GM21360 (cell line): Measurements from ENCODE around the gene HGS.
A peak's percentile ranks its signal among the peaks of the same experiment; 100 is the strongest.

Experiments
- ATAC-seq: cut with Tn5 transposase; IDR thresholded peaks from one replicate; pipeline ENCODE4 v1.9.1; 2021; ENCODE audit warnings: mild to moderate bottlenecking, moderate library complexity; ENCODE audit not compliant: unreplicated experiment

Gene HGS, protein sequence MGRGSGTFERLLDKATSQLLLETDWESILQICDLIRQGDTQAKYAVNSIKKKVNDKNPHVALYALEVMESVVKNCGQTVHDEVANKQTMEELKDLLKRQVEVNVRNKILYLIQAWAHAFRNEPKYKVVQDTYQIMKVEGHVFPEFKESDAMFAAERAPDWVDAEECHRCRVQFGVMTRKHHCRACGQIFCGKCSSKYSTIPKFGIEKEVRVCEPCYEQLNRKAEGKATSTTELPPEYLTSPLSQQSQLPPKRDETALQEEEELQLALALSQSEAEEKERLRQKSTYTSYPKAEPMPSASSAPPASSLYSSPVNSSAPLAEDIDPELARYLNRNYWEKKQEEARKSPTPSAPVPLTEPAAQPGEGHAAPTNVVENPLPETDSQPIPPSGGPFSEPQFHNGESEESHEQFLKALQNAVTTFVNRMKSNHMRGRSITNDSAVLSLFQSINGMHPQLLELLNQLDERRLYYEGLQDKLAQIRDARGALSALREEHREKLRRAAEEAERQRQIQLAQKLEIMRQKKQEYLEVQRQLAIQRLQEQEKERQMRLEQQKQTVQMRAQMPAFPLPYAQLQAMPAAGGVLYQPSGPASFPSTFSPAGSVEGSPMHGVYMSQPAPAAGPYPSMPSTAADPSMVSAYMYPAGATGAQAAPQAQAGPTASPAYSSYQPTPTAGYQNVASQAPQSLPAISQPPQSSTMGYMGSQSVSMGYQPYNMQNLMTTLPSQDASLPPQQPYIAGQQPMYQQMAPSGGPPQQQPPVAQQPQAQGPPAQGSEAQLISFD

DNA sequence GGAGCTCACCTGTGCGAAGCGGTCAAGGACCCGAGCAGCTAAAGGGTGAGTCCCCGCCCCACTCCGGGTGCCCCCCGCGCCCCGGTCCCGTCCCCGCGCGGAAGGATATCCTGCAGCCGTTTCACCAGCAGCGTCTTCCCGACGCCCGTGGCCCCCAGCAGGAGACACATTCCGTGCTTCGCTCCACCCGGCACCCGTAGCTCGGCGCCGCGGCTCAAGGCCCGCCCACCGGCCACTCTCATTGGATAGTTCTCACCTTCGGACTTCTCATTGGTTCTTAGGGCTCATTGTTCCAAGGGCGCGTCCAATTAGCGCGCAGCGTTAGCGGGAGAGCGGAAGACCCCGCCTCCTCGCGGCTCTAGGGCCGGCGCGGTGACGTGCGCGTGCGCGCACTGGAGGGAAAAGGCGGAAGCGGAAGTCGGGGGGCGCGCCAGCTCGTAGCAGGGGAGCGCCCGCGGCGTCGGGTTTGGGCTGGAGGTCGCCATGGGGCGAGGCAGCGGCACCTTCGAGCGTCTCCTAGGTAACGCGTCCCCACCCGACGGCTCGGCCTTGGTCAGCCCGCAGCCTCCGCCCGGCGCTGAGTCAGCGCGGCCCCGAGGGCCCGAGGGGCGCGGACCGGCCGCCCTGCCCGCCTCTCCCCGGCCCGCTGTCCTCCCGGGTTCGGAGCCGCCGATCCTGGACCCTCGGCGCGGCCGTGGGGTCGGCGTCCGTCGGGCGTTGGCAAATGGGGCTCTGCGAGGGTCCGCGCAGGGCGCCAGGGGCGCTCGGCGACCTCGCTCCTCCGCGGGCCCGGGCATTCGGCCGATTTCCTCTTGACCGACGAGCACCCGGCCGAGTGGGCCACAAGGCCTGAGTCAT is at the start of gene HGS, which contains the start of gene ARL16:
HGS (plus strand) TSS at position 428 of the 858 bp plus-strand sequence; CDS start at position 484, 56 bp downstream.
ARL16 (minus strand) TSS at position 214 of the 858 bp plus-strand sequence; CDS start at position 170, 44 bp downstream.
- ATAC-seq = peak; percentile 88

DNA sequence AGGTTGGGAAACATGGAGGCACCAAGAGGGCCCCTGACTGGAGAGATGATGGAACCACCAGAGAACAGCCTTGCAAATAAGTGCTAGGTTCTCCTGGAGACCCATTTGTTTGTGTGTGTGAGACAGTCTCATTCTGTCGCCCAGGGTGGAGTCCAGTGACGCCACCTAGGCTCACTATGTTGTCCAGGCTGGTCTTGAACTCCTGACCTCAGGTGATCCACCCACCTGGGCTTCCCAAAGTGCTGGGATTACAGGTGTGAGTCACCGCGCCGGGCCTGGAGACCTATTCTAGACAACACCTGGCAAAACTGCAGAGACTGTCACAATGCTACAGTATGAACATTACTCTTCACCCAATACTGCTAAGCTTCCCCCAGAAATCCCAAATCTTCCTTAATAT is 48.4 kb upstream of the HGS start:
- ATAC-seq = no peak

- ATAC-seq = no peak
Measured at GRCh38 chr17:81635973-81636504, 47.8 kb upstream of the HGS start.

DNA sequence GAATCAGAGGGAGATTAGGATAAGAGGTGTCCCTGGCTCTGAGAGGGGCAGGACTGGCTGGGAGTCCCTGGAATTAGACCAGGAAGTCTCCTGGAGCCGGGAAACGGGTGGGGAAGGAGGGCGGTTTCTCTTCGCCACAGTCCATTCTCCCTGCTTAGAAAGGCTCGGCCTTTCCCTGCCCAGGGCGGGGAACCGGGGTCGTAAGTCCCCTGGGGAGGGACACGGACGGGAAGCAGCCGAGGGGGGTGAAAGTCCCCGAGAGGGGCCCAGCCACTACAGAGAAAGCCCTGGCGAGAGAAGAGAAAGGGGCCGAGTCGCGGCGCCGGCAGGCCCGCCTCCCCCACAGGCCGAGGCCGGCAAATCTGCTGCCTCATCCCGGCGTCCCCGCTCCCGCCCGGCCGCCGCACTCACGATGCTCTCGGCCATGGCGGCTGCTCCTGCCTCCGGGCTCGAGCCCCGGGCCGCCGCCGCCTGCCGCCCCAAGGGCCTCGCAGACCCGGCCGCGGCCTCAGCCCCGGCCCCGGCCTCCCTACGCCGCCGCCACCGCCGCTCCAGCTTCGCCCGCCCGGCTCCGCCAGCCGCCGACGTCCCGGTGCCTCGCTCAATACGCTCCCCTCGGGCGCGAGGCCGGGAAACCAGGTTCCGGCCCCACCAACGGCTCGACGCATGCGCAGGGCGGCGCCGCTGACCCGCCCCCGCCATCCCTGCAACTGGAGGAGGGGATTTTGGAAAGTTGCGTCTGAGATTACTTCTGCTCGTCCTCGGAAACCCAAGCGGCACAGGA is 47.1 kb upstream of the HGS start, which contains the start of the genes NPLOC4 and TSPAN10:
NPLOC4 (minus strand) TSS at position 608 of the 784 bp plus-strand sequence; CDS start at position 426, 182 bp downstream.
TSPAN10 (plus strand) TSS at position 692 of the 784 bp plus-strand sequence. CDS start 5,217 bp downstream, outside the sequence.
- ATAC-seq = peak; percentile 88

GRCh38 chr17:81638683-81639082 is 45.1 kb upstream of the HGS start:
- ATAC-seq = no peak

- ATAC-seq = no peak
Measured at GRCh38 chr17:81640011-81640410, 43.8 kb upstream of the HGS start.

DNA sequence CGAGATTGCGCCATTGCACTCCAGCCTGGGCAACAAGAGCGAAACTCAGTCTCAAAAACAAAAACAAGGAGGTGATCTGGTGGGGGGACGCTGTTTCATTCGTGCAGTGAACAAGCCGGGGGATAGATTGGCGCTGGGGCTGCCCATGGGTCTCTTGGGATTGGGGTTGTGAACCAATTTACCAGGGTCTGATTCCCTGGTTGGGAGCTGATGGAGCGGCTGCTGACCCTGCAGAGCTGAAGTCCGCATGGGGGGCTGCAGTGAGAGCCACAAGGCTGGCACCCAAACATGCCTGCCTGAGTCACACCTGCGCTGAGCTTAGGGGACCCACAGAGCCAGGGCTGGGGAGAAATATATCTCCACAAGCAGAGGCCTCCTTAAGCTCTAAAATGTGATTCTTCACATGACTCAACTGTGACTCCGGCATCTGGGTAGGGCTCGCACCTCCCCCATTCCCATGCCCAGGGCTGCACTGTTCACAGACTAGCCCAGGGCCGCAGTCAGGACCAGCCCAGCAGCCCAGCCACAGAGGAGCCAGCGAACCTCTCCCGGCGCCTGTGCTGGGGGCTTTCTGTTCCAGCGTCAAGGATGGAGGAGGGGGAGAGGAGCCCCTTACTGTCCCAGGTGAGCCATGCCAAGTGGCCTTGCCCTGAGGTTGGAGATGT is 41.9 kb upstream of the HGS start:
- no peak for ATAC-seq

DNA sequence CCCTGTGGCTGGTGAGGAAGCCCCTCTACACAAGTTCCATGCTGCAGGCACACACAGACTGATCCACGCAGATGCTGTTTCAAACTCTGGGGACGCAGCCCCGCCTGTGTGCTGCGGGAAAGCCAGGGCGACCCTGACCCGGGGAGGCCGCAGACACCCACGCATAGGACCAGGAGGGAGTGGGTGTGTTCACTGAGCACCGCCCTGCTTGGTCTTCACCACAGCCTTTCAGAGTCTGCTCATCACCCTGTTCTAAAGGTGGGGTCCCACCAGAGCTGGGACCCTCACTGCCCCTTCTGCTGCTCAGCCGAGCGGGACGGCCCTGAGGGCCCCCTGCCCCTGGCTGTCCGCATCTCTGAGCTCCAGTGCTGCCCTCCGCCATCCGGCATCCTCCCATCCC is 39.3 kb upstream of the HGS start:
- no peak for ATAC-seq

DNA sequence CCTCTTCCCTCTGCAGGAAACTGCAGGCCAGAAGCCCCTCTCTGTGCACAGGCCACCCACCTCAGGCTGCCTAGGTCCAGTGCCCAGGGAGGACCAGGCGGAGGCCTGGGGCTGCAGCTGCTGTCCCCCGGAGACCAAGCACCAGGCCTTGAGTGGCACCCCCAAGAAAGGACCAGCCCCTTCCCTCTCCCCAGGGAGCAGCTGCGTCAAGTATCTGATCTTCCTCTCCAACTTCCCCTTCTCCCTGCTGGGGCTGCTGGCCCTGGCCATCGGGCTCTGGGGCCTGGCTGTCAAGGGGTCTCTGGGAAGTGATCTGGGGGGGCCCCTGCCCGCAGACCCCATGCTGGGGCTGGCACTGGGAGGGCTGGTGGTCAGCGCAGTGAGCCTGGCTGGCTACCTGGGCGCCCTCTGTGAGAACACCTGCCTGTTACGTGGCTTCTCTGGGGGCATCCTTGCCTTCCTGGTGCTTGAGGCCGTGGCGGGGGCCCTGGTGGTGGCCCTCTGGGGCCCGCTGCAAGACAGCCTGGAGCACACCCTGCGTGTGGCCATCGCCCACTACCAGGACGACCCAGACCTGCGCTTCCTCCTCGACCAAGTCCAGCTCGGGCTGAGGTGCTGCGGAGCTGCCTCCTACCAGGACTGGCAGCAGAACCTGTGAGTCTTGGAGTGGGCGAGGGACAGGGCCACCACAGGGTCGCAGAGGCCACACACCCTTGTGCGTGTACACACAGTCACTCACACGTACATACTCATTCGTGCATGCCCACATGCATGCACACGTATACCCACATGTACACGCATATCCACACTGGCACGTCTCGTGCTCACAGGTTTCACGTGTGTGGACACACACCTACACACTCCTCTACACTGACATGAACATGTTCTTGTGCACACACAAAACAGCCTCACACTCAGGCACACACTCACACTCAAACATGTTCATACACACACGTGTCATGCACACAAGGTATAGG is 38.5 kb upstream of the HGS start:
- no peak for ATAC-seq

- ATAC-seq = no peak
Measured at GRCh38 chr17:81646869-81647600, 36.8 kb upstream of the HGS start.

GRCh38 chr17:81647640-81648012 is 36.2 kb upstream of the HGS start:
- ATAC-seq = no peak

- ATAC-seq = no peak
Measured at GRCh38 chr17:81648013-81648706, 35.7 kb upstream of the HGS start.

GRCh38 chr17:81648707-81649085 is 35.1 kb upstream of the HGS start:
- no peak for ATAC-seq

- ATAC-seq = no peak
Measured at GRCh38 chr17:81650951-81651350, 32.9 kb upstream of the HGS start.

- ATAC-seq = no peak
Measured at GRCh38 chr17:81651692-81652091, 32.1 kb upstream of the HGS start.

GRCh38 chr17:81652906-81653771 is 30.7 kb upstream of the HGS start:
- ATAC-seq = no peak
